OCI-LY7 (cell line): ENCODE results near the gene ATG9B. TPM values are rescaled to one million over a fixed set of nuclear protein-coding genes. Genes with fewer than 3 reads are reported as not detected.

Source experiments
- BruUV-seq: library from RNA; stranded (reverse); fragments of 400-500 nt; replicated peaks from 2 replicates; lab custom pipeline; 2021; lab: Mats Ljungman, UMichigan
- CTCF ChIA-PET: fragments of 300-600 bp; sonication (Branson Sonifier 250); formaldehyde crosslinking; loops from one replicate; lab custom pipeline; 2022; ENCODE audit warnings: antibody characterized with exemption; ENCODE audit not compliant: unreplicated experiment; lab: Charles Lee
- POLR2A ChIA-PET: fragments of 300-600 bp; sonication (Branson Sonifier 250); formaldehyde crosslinking; loops from one replicate; lab custom pipeline; 2022; ENCODE audit warnings: antibody characterized with exemption; lab: Charles Lee
- DNase-seq: peaks from one replicate; pipeline ENCODE4 v3.0.0-alpha.2; 2015; ENCODE audit warnings: low spot score
- H2AFZ ChIP-seq: fragments of 200-600 bp; sonication (generic), shearing (Covaris generic); 2 replicates; pipeline ENCODE4 v1.6.1; 2014; ENCODE audit warnings: mild to moderate bottlenecking, antibody characterized with exemption, low read length, moderate library complexity
- H3K27ac ChIP-seq: fragments of 200-600 bp; sonication (generic); 2 replicates; pipeline ENCODE4 v1.5.1; 2014; ENCODE audit warnings: mixed run types, low read depth, mild to moderate bottlenecking, moderate library complexity, low read length, inconsistent platforms; ENCODE audit not compliant: poor library complexity, severe bottlenecking
- H3K36me3 ChIP-seq: fragments of 200-600 bp; sonication (generic); 2 replicates; pipeline ENCODE4 v1.6.1; 2014; ENCODE audit warnings: mild to moderate bottlenecking, antibody characterized with exemption, low read length, moderate library complexity, mixed read lengths; ENCODE audit not compliant: insufficient read depth
- H3K4me1 ChIP-seq: fragments of 200-600 bp; sonication (generic); 2 replicates; pipeline ENCODE4 v1.5.1; 2014; ENCODE audit warnings: mild to moderate bottlenecking, low read length; ENCODE audit not compliant: insufficient read depth, poor library complexity, severe bottlenecking
- H3K4me2 ChIP-seq: fragments of 200-600 bp; sonication (generic); 2 replicates; pipeline ENCODE4 v1.6.1; 2014; ENCODE audit warnings: mild to moderate bottlenecking, low read length
- H3K4me3 ChIP-seq: fragments of 200-600 bp; sonication (generic); 2 replicates; pipeline ENCODE4 v1.5.1; 2014; ENCODE audit warnings: mild to moderate bottlenecking, low read depth, low read length; ENCODE audit not compliant: poor library complexity, severe bottlenecking
- H3K79me2 ChIP-seq: fragments of 200-600 bp; sonication (generic); 2 replicates; pipeline ENCODE4 v1.6.1; 2016; ENCODE audit warnings: low read depth, mild to moderate bottlenecking, low read length, moderate library complexity, mixed read lengths; ENCODE audit not compliant: insufficient read depth
- H3K9me2 ChIP-seq: fragments of 200-600 bp; sonication (generic); 2 replicates; pipeline ENCODE4 v1.6.1; 2016; ENCODE audit warnings: mild to moderate bottlenecking, low read length, mixed read lengths; ENCODE audit not compliant: insufficient read depth
- H3K9me3 ChIP-seq: fragments of 200-600 bp; sonication (generic); 2 replicates; pipeline ENCODE4 v1.6.1; 2014; ENCODE audit warnings: mild to moderate bottlenecking, mixed run types, low read length, mixed read lengths
- H4K20me1 ChIP-seq: fragments of 200-600 bp; sonication (generic); 2 replicates; pipeline ENCODE4 v1.6.1; 2014; ENCODE audit warnings: mild to moderate bottlenecking, antibody characterized with exemption, low read length, moderate library complexity, mixed read lengths; ENCODE audit not compliant: insufficient read depth
- CTCF ChIP-seq: fragments of 200-600 bp; sonication (generic); conservative IDR thresholded peaks from 2 replicates; pipeline ENCODE4 v1.5.1; 2014; ENCODE audit warnings: mild to moderate bottlenecking, antibody characterized with exemption, low read length, moderate library complexity, mixed read lengths
- EZH2phosphoT487 ChIP-seq: fragments of 200-600 bp; sonication (generic); IDR thresholded peaks from 2 replicates; pipeline ENCODE4 v1.6.1; 2018; ENCODE audit warnings: low read depth, borderline replicate concordance, mild to moderate bottlenecking, mixed run types, antibody characterized with exemption, low read length, moderate library complexity, mixed read lengths
- intact Hi-C: fragments of 100-400 bp; cut with micrococcal nuclease; formaldehyde crosslinking; loops from one replicate; pipeline ENCODE4 v1.10.0; 2022; ENCODE audit not compliant: unreplicated experiment
- total RNA-seq, 2 experiments: library from RNA; depleted of rRNA in 1 of 2; stranded (reverse); fragments of >200 nt in 1 of 2; shearing (Covaris generic) in 1 of 2; gene quantifications; 2 replicates each; pipeline ENCODE4 v1.2.3, GENCODE V29; 2014 to 2022

Gene ATG9B
- total RNA-seq, 2 experiments from 2014 or later: 0.97 to 1.1 TPM

- Histone ChIP-seq H3K27ac (no peak overlapping the region), H3K9me2 (no peaks in the 10 kb centered on the region), H3K4me1 (peaks cover 21% of the 10 kb centered on the region), H3K79me2 (no peaks in the 10 kb centered on the region), H3K4me2 (peak overlapping the region; percentile 27), H2AFZ (no peak overlapping the region), H4K20me1 (no peaks in the 10 kb centered on the region), H3K4me3 (peak overlapping the region; percentile 17), H3K36me3 (no peaks in the 10 kb centered on the region), H3K9me3 (no peaks in the 10 kb centered on the region)
- intact Hi-C loops: no loop called here
- POLR2A ChIA-PET: interaction anchor here (0.6 kb wide), 1 partner anchor 18 kb away, joined by 4 read pairs; no protein-coding TSS in a partner anchor
- CTCF ChIA-PET: interaction anchor here (0.5 kb wide), 1 partner anchor 1991 kb away, joined by 4 read pairs; no protein-coding TSS in a partner anchor
- TF ChIP-seq EZH2phosphoT487 (no peak), CTCF (no peak)
- peak; percentile 36 for DNase-seq
- no TSS peak for BruUV-seq
These were observed 27.8 kb downstream of the ATG9B start for GRCh38 chr7:150996376-150997074.

- BruUV-seq: no TSS peak
- Histone ChIP-seq H3K4me1 (peaks cover 21% of the 10 kb centered on the region), H3K4me2 (peak overlapping the region; percentile 23; the same call in 1 of the 2 replicates), H3K36me3 (no peaks in the 10 kb centered on the region), H2AFZ (peak overlapping the region; percentile 87), H3K9me2 (no peaks in the 10 kb centered on the region), H3K4me3 (no peak overlapping the region), H3K27ac (peak overlapping the region; percentile 36), H3K9me3 (no peaks in the 10 kb centered on the region), H4K20me1 (no peaks in the 10 kb centered on the region), H3K79me2 (no peaks in the 10 kb centered on the region)
- no peak for DNase-seq
- CTCF ChIA-PET: interaction anchor here (1.1 kb wide), 1 partner anchor 9 kb away, joined by 3 read pairs; no protein-coding TSS in a partner anchor
- TF ChIP-seq CTCF: no peak
- TF ChIP-seq EZH2phosphoT487: no peak
- intact Hi-C loops: no loop called here
- POLR2A ChIA-PET: interaction anchor here (0.6 to 1.6 kb wide), 2 partner anchors 14 to 31 kb away, joined by 3 to 4 read pairs; no protein-coding TSS in a partner anchor
These were observed 29.3 kb downstream of the ATG9B start for GRCh38 chr7:150994838-150995510.
